Activated CD4-positive, alpha-beta T cell treated with anti-CD3 and anti-CD28 coated beads, Interleukin-2, amount 50 U/mL, for 16 hours (primary cell): ENCODE measurements around the gene DDX55.
A peak's percentile ranks its signal among the peaks of the same experiment; 100 is the strongest.
"Not testable (repeated sequence)": the region's sequence is repeated elsewhere in the genome, so short reads cannot be mapped to it uniquely, and the experiment has no call there.

Experiments used
- DNase-seq: peaks from one replicate; pipeline ENCODE4 v3.0.0-alpha.2; 2020

Gene DDX55, protein sequence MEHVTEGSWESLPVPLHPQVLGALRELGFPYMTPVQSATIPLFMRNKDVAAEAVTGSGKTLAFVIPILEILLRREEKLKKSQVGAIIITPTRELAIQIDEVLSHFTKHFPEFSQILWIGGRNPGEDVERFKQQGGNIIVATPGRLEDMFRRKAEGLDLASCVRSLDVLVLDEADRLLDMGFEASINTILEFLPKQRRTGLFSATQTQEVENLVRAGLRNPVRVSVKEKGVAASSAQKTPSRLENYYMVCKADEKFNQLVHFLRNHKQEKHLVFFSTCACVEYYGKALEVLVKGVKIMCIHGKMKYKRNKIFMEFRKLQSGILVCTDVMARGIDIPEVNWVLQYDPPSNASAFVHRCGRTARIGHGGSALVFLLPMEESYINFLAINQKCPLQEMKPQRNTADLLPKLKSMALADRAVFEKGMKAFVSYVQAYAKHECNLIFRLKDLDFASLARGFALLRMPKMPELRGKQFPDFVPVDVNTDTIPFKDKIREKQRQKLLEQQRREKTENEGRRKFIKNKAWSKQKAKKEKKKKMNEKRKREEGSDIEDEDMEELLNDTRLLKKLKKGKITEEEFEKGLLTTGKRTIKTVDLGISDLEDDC

GRCh38 chr12:123601602-123602489 is at the start of gene DDX55:
Gene DDX55, plus strand, starts transcription at chr12:123602099. Its CDS starts 50 bp downstream, at chr12:123602149.
- DNase-seq: peak; percentile 85

GRCh38 chr12:123554136-123554535 is 47.8 kb upstream of the DDX55 start:
- not testable (repeated sequence) for DNase-seq

- DNase-seq: not testable (repeated sequence)
Observed at GRCh38 chr12:123554843-123555242, 47.1 kb upstream of the DDX55 start.

GRCh38 chr12:123558487-123558886 is 43.4 kb upstream of the DDX55 start:
- DNase-seq: not testable (repeated sequence)

GRCh38 chr12:123559468-123559867 is 42.4 kb upstream of the DDX55 start:
- DNase-seq: no peak

DNA sequence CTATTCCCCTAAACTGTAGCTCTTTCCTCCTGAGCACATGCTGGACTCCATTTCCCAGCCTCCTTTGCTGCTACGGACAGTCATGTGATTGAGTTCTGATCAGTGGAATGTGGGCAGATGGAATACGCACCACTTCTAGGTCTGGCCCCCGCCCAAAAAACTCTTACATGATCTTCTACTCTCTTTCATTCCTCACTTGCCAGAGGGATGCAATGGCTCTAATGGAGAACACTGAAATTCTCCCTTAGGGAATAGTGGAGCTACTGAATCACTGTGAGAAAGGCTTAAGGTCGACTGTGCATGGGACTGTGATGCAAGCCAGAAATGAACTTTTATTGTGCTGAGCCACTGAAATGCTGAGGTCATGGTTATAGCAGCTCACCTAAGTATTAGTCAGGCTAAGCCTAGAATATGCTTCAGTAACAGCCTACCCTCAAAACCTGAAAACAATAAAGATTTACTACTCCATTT is 30.5 kb upstream of the DDX55 start:
- DNase-seq: no peak

DNA sequence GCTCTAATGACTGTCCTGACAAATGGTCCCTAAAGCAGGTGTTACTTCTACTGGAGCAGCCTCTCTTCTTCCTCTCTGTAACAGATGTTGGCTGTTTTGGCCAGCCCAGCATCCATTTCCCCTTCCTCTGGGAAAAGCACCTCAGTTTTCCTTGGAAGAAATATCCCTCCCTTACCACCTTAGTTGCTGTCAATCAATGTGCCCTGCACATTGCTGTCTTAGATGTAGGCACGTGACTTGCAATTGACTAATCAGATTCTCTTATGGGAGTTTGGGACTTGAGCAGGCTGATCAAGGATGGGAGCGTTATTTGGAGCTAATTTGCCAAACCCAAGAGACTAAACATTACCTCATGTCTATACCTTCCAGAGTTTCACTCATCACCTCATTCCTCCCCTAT is 29.5 kb upstream of the DDX55 start:
- DNase-seq: no peak

- no peak for DNase-seq
Observed at GRCh38 chr12:123573870-123574269, 28.0 kb upstream of the DDX55 start.

- DNase-seq: no peak
Observed at GRCh38 chr12:123576611-123577010, 25.3 kb upstream of the DDX55 start.

- no peak for DNase-seq
Observed at GRCh38 chr12:123578243-123578642, 23.7 kb upstream of the DDX55 start.

GRCh38 chr12:123578829-123579228 is 23.1 kb upstream of the DDX55 start:
- not testable (repeated sequence) for DNase-seq

- DNase-seq: no peak
Observed at GRCh38 chr12:123580772-123581171, 21.1 kb upstream of the DDX55 start.

GRCh38 chr12:123591702-123592481 is 10.0 kb upstream of the DDX55 start:
- no peak for DNase-seq

DNA sequence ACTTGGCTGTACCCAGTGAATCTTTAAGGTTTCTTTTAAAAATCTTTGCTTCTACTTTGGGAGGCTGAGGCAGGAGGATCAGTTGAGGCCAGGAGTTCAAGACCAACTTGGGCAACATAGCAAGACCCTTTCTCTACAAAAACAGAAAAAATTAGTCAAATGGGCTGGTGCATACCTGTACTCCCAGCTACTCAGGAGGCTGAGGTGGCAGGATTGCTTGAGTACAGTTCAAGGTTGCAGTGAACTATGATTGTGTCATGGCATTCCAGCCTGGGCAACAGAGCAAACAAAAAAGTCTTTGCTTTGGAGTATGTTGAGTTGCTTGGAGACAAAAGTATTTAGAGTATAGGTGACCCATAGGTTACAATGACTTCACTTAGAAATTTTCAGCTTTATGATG is 6.2 kb upstream of the DDX55 start:
- no peak for DNase-seq

DNA sequence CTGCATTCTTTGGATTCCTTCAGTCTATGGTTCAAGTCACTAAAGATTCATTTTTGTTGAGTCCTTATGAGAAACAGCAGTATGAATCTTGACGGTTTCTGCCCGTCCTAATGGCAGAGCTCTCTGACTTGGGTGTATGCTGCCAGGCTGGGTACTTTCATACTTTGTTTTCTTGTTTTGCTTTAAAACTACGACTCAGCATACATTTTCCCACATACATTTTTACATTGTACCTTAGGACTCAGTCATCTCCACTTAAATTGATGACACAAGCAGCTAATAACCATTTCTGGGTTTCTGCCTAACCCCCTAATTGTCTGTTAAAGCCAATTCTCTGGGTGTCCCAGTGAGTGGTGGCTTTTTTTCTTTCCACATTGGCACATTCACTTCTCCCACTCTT is 4.8 kb upstream of the DDX55 start:
- DNase-seq: no peak

DNA sequence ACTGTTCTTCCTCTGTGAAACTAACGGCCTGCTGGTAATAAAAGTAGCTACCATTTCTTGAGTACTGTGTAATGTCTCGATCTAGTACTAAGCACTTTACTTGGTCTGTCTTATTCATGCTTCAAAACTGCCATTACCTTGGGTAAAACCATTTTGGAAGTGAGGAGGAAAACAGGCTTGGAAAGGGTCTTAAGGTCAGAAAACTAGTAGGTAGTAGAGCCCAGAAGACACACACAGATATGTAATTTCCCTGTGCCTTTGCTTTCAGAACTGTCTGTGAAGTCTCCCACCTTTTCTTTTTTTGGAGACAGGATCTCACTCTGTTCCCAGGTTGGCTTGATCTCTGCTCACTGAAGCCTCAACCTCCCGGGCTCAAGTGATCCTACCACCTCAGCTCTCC is 3.4 kb upstream of the DDX55 start:
- DNase-seq: no peak

DNA sequence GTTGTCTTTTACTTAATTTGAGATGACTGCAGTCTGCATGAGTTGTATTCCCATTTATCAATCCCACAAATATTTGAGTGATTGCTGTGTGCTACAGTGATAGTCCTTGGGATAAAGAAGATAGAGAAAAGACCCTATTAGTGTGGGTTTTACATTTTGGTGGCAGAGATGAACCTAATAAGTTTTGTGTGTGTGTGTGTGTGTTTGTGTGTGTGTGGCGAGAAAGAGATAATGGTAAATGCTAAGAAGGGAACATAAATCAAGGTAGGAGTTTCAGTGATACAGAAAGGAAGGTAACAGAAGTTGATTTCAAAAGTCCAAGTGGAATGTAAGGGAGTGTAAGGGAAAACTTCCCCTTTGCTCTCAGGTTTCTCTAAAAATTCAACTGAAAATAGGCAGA is 2.6 kb upstream of the DDX55 start:
- no peak for DNase-seq

DNA sequence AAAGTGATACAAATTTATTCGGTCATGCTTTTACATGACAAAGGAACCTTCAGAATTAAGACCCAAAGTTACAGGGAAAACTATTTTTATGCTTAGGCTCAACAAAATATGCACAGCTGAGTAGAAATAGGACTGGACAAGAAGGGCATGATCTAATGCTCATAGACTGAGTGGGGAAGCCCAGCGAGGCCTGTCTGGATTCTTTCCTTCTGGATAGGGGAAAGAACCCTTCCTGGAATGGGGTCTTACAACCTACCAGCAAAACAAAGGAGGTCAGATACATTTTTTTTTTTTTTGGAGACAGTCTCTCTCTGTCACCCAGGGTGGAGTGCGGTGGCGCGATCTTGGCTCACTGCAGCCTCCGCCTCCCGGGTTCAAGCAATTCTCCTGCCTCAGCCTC is 2.2 kb upstream of the DDX55 start:
- no peak for DNase-seq

GRCh38 chr12:123602651-123603195 is 824 bp downstream of the DDX55 start:
- peak; percentile 13 for DNase-seq

DNA sequence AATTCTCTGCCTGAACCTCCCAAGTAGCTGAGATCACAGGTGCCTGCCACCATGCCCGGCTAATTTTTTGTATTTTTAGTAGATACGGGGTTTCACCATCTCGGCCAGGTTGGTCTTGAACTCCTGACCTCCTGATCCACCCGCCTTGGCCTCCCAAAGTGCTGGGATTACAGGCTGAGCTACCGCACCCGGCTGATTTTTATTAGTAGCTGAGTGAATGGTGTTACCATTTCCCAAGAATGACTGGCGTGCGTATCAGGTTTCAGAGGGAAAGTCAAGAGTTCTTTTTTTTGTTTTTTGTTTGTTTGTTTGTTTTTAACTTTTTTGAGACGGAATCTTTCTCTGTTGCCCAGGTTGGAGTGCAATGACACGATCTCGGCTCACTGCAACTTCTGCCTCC is 1.6 kb downstream of the DDX55 start:
- DNase-seq: not testable (repeated sequence)

DNA sequence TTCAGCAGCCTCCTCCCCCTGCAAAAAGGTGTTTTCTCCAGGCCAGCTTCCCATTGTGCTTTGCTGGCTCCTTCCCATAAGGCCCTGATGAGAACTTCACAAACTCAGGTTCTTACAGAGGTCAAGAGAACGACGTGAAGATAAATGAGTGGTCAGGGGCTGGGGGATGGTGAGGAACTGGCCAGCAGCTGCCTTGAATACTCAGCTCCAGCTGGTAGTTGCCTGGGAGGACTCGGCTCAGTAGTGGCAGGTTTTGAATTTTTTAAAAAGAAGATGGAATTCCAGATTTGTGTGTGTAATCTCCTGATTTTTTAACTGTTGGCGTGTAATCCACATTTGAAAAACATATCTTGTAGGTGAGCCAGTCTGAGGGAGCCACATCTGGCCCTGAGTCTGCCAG is 5.9 kb downstream of the DDX55 start:
- no peak for DNase-seq

- no peak for DNase-seq
Observed at GRCh38 chr12:123608182-123608581, 6.3 kb downstream of the DDX55 start.
